Osteocyte (in vitro differentiated cells): Measurements from ENCODE around the gene SPHK2. TPM values are rescaled to one million over a fixed set of nuclear protein-coding genes. Genes with fewer than 3 reads are reported as not detected.

ENCODE experiments used
- DNase-seq: peaks from one replicate; pipeline ENCODE4 v3.0.0; 2021; ENCODE audit warnings: mixed read lengths; ENCODE audit not compliant: unreplicated experiment; ENCODE audit errors: extremely low spot score
- H3K27ac Mint-ChIP-seq: one replicate; pipeline ENCODE4 v1.8.0; 2021; ENCODE audit warnings: mild to moderate bottlenecking, mixed read lengths; ENCODE audit not compliant: unreplicated experiment
- H3K27me3 Mint-ChIP-seq: one replicate; pipeline ENCODE4 v1.8.0; 2021; ENCODE audit warnings: mixed read lengths; ENCODE audit not compliant: unreplicated experiment
- H3K36me3 Mint-ChIP-seq: one replicate; pipeline ENCODE4 v1.8.0; 2021; ENCODE audit warnings: mixed read lengths; ENCODE audit not compliant: unreplicated experiment
- H3K4me1 Mint-ChIP-seq: one replicate; pipeline ENCODE4 v1.8.0; 2021; ENCODE audit warnings: mixed read lengths; ENCODE audit not compliant: unreplicated experiment
- H3K4me3 Mint-ChIP-seq: one replicate; pipeline ENCODE4 v1.8.0; 2021; ENCODE audit warnings: mild to moderate bottlenecking, moderate library complexity, mixed read lengths; ENCODE audit not compliant: unreplicated experiment
- H3K9me3 Mint-ChIP-seq: one replicate; pipeline ENCODE4 v1.8.0; 2021; ENCODE audit warnings: mixed read lengths; ENCODE audit not compliant: unreplicated experiment
- total RNA-seq: library from RNA; stranded (reverse); gene quantifications from 2 replicates; pipeline ENCODE4 v1.2.1, GENCODE V29; 2021
- TF ChIP-seq, protein P1 (sequence below): fragments of 200-600 bp; sonication (generic); IDR thresholded peaks from 2 replicates; pipeline ENCODE4 v1.5.0; 2021; ENCODE audit warnings: antibody characterized with exemption, mild to moderate bottlenecking, moderate library complexity

The SPHK2 gene
- total RNA-seq, 1 donor from 2014 or later = 34.7 TPM

DNA sequence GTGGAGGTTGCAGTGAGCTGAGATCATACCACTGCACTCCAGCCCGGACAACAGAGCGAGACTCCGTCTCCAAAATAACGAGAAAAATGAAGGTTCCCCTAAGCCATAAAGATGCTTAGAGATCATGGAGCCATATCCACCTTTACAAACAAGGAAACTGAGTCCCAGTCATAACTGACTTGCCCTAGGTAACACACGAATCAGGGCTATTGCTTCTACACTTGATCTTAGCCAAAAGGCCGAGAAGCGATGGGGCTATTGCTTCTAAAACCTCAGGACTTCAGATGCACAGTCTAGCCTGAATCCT, 14.7 kb downstream of the SPHK2 start:
- TF ChIP-seq, protein P1, sequence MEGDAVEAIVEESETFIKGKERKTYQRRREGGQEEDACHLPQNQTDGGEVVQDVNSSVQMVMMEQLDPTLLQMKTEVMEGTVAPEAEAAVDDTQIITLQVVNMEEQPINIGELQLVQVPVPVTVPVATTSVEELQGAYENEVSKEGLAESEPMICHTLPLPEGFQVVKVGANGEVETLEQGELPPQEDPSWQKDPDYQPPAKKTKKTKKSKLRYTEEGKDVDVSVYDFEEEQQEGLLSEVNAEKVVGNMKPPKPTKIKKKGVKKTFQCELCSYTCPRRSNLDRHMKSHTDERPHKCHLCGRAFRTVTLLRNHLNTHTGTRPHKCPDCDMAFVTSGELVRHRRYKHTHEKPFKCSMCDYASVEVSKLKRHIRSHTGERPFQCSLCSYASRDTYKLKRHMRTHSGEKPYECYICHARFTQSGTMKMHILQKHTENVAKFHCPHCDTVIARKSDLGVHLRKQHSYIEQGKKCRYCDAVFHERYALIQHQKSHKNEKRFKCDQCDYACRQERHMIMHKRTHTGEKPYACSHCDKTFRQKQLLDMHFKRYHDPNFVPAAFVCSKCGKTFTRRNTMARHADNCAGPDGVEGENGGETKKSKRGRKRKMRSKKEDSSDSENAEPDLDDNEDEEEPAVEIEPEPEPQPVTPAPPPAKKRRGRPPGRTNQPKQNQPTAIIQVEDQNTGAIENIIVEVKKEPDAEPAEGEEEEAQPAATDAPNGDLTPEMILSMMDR = no peak
- no peak for DNase-seq
- Mint-ChIP-seq H3K27ac (peak overlapping the region; percentile 93), H3K36me3 (peaks cover 4% of the 10 kb centered on the region), H3K27me3 (no peaks in the 10 kb centered on the region), H3K4me1 (peaks cover 76% of the 10 kb centered on the region), H3K4me3 (peak overlapping the region; percentile 76), H3K9me3 (no peaks in the 10 kb centered on the region)

DNA sequence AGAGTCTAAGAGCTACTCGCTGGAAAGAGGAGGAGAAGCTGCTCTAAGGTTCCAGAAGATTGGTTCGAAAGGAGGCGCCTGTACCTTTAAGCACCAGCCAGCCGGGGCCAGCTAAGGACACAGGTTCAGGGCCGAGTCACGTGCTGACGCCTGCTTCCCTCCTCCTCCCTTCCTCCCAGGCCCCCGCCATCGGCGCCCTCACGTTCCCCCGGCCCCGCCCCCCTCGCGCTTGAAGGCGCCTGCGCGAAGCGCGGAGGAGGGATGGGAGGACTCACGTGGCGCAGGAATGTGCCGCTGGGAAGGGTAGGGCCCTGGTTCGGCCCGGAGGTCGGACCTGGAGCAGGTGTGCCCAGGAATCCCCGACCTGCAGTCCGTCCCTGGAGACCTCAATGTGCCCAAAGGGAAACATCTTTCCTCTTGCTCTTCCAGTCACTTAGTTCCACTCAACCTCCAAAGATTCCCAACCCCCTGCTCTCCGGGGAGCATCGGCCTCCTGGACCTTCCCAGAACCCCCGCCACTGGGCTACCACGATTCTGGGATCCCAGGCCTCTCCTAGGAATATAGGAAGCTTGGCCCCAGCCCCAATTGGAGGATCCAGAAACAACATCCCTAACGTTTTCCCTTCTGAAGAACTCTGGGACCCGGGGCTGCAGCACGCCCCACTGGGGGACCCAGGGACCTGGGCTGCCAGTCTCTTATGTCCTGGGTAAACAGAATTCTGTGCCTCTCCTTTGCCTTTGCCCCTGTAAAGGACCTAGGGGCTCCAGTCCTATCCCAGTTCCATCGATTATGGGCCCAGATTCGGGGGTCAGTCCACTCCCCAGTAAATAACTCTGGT, 15.3 kb downstream of the SPHK2 start:
- Mint-ChIP-seq H3K27ac (peak overlapping the region; percentile 93), H3K9me3 (no peaks in the 10 kb centered on the region), H3K27me3 (no peaks in the 10 kb centered on the region), H3K4me1 (peaks cover 75% of the 10 kb centered on the region), H3K36me3 (peaks cover 4% of the 10 kb centered on the region), H3K4me3 (peak overlapping the region; percentile 76)
- DNase-seq = peak; percentile 97
- TF ChIP-seq, protein P1 = no peak

DNA sequence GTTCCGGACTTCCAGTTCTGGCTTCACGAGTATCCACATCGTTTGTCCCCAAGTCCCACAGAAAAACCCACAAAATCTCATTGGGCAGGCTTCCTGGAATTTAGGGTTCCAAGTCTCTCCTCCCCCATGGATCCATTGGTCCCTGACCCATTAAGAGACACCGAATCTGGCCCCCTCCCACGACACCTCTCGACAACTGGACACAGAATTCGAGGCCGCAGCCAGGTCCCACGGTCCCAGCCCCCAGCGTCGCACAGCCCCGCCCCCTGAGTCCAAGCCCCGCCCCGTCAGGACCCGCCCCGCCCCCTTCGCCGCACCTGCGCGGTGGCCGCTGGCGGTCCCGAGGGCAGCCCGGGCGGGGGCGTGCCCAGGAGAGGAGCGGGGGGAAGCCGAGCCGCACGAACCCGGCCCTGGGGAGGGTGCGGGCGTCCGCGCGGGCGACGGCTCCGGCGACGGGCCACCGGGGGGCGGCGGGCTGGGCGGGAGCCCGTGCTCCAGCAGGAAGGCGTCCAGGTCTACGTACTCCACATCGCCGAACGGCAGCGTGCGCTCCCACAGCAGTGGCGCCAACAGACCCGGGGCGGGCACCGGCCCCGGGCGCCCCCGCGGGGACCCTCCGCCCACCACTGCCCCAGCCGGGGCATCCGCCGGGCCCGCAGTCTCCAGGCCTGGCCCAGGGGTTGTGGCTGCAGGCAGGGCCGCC, 16.1 kb downstream of the SPHK2 start:
- H3K4me3 Mint-ChIP-seq = peak overlapping the region; percentile 96
- H3K9me3 Mint-ChIP-seq = no peaks in the 10 kb centered on the region
- peaks cover 68% of the 10 kb centered on the region for H3K4me1 Mint-ChIP-seq
- H3K27ac Mint-ChIP-seq = peak overlapping the region; percentile 100
- TF ChIP-seq, protein P1 = no peak
- H3K36me3 Mint-ChIP-seq = peaks cover 2% of the 10 kb centered on the region
- peaks cover 2% of the 10 kb centered on the region for H3K27me3 Mint-ChIP-seq
- DNase-seq = no peak

DNA sequence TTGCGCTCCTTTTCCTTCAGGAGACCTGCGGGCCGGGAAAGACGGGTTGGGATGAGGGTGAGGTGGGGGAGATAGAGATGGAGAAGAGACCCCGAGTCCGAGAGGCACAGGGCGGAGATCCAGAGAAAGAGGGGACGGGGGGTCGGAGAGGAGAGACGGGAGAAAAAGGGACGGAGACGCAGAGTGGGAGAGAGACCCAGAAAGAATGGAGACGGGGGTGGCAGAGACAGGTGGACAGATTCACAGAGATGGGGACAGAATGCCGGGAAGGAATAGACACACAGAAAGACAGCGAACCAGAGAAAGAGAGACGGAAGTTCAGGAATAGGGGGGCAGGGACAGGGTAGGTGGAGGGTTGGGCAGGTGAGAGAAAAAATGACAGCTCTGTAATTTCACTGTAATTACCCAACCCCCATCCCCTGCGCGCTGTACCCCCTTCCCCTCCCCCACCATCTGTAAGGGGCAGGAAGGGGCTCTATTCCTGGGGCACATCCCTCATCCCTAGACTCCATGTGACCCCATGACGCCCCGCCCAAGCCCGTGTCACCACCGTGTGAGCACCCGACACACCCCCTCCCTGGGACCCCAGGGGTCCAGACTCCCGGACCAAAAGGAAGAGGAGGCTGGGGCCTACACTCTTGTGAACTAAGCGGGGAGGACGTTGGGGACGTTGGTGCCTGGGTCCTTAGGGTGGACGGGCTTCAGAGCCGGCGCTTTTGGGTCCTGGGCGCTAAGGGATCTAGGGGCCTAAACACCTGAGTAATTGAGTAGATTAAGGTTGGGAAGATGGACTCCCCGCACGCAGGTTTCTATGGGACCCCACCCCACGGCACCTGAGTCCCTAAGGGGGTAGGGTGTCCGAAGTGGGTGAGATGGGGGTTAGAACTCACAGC, 16.9 kb downstream of the SPHK2 start:
- TF ChIP-seq, protein P1 = no peak
- Mint-ChIP-seq H3K4me3 (peak overlapping the region; percentile 96), H3K9me3 (no peaks in the 10 kb centered on the region), H3K4me1 (peaks cover 60% of the 10 kb centered on the region), H3K27ac (peak overlapping the region; percentile 100), H3K36me3 (peaks cover 2% of the 10 kb centered on the region), H3K27me3 (peaks cover 2% of the 10 kb centered on the region)
- no peak for DNase-seq
